ENCODE data around the gene NR2F1-AS1.

The NR2F1-AS1 gene

DNA sequence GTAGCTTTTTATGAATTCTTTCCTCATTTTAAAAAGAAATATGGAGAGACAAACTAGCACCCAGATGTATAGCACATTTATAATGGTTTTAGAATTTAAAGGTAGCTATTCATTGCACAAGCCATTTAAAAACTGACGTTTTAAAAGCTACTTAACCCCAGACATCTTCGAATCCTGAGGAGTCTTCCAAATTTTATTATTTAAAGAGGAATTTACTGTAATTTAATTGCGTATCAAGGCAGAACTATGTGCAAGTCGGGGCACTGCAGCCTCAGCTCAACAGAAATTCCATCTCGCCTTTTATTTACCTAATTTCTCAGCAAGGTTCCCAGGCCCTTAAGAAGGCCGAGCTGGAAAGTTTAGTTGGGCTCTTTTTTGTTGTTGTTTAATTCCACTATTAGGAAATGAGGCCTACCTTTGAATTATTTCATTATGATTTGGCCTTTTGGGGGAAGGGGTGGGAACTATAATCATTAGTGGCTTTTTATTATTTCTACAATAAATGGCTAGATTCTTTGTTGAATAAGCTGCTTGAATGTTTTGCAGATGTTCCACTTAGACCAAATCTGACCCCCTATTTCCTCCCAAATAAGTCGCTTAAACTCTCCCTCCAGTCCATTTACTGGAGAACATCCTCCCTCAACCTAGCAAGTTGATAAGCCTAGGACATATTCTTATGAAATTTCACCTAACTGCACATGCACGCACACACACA lies 22.2 kb upstream of the NR2F1-AS1 start:
- no peak for DNase-seq (ENCODE audit: low read depth)

DNA sequence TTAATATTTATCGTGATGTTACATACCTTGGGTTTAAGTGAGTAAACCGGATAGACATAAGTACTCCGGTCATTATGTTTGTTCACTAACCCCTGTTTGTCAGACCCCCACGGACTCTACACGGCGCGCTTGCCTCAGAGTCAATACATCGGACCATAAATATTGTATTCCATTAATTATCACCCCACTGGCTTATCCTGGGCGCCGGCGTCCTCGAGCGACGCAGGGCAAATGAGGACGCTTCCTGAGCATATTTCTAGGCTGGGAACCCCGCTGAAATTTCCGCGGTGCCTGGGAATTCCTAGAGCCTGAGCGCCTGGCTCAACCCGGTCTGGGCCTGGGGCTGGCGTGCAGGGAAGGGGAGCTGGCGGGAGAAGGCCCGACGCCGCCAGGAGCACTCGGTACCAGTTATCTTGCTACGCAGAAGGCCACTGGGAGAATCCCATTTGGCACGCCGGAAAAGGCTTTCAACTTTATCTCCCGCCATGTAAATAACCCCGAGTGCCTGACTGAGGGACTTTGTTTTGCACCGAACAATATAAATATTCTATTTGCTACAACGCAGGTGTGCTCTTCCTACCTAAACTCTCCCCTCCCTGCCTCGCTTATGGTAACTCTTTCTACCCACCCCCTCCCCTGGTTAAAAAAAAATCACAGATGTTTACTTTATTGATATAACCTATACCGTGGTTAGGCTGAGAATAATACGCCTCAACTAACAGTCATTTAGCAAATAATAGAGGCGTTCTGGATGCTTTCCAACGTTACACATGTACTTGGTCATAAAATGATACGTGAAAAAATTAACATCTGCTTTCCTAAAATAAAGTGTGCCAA lies 21.4 kb upstream of the NR2F1-AS1 start:
- DNase-seq (ENCODE audit: low read depth) = no peak

- no peak for DNase-seq (ENCODE audit: low read depth)
Measured at GRCh38 chr5:93601802-93602155, 20.8 kb upstream of the NR2F1-AS1 start.

DNA sequence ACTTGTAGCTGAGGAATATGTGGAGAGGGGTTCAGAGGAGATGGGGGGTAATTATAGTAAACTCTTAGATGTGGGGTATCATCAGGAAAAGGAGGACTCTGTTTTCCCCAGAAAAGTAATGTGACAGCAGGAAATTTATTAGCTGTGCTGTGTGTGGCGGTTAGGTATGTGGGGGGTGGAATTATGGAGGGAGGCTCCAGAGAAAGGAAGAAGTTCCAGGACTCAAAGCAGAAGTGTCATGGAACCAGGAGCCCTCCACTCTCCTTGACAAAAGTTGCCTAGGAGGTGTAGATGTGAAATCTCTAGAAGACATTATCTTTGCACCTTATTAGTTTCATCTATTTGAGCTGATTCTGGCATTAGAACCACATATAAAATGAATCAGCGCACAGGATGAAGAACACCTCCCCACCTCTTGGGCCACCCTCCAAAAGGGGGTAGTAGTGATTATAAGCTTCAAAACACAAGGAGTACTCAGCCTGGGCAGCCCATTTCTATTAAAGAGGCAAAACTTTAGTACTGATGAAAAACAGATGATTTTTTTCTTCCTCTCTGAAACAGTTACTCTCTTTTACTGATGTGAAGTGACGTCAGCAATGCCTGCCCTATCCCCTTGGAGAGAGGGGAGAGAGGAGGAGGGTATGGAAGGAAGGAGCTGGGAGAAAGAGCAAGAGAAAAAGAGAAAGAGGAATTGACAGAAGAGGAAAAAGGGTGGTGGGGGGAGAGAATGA lies 20.2 kb upstream of the NR2F1-AS1 start:
- peak; percentile 29 for DNase-seq (ENCODE audit: low read depth)

DNA sequence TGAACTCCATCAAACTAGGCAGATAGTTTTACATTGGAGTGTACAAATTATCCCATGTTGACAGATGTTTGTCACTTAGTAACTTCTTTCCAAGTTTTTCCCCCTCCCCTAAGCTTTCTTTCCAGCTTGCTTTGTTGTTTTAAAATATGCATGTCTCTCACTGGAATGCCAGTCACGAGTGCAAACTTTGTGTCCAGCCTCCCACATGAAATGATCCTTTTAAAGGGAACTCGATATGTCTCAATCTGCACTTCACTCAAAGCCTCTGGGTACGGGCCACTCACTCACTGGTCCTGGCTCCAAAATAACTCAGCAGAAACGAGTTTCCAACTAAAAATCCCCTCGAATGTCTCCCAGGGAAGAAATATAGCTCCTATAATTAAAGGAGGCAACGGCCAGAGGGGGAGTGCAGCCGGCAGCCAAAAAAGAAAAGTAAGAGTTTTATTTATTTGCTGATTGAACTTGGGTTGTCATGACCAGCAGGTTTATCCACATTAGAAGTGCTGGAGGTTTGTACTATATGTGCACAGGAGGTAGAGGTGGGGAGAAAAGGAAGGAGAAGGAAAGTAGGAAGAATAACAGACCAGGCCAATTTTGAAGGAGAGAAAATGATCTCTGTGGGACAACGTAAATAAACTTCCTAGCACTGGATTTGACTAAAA lies 19.5 kb upstream of the NR2F1-AS1 start:
- no peak for DNase-seq (ENCODE audit: low read depth)

- no peak for DNase-seq (ENCODE audit: low read depth)
Measured at GRCh38 chr5:93599399-93600120, 18.5 kb upstream of the NR2F1-AS1 start.

DNA sequence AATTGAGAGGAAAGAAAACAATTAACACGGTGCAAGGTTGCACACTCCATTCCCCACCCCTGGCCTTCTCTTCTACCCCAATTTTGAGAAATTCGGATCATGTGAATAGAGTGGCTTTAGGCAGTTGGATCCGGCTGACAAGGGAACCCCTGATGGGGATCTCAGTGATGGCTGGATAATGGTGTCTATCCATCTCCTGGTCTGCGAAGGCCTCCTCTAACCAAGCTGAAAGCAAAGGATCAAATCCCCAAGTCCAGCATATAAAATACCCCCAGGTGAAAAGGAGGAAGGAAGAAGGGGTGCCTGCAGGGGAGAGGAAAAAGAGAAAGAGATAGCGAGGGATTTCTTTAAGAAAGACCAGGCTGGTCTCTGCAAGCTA lies 18.0 kb upstream of the NR2F1-AS1 start:
- no peak for DNase-seq (ENCODE audit: low read depth)

DNA sequence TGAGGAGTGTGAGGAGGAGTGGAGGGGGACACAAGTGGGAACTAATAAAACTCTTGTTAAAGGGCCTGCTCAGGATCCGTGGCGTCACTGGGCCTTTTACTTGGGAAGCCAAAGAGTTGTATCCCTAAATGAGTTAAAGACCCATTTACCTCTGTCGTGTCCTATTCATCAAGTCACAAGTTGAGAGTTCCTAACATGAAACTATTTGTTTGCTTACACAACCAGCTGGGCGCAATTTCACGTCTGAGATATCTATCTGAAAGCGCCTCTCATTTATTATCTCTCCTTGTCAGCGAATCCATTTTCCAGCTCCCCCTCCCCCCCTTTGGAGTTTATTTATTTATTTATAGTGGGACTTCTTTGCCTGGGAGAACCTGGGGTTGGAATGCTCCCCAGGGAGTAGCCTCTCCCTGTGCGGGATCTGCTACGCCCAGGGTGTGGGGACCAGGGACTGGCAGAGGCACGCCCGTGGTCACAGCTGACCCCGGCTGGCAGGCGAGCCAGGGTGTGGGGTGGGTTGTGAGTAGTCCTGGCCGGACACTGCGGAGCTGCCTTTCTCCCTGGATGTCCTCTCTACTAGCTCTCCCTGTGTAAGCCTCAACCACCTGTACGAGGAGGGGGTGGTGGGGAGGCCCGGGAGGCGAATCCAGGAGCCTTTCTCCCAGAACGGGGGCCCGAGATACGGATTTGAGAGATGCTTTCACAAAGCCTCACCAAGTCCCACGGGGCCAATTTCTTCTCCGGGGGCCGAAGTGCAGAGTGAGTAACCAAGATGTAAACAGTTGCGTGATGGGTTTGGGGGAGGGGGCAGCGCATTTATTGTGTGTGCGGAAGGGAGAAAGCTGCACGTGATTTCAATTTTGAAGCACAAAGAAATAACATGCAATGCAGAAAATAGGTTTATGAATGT lies 17.3 kb upstream of the NR2F1-AS1 start:
- no peak for DNase-seq (ENCODE audit: low read depth)

DNA sequence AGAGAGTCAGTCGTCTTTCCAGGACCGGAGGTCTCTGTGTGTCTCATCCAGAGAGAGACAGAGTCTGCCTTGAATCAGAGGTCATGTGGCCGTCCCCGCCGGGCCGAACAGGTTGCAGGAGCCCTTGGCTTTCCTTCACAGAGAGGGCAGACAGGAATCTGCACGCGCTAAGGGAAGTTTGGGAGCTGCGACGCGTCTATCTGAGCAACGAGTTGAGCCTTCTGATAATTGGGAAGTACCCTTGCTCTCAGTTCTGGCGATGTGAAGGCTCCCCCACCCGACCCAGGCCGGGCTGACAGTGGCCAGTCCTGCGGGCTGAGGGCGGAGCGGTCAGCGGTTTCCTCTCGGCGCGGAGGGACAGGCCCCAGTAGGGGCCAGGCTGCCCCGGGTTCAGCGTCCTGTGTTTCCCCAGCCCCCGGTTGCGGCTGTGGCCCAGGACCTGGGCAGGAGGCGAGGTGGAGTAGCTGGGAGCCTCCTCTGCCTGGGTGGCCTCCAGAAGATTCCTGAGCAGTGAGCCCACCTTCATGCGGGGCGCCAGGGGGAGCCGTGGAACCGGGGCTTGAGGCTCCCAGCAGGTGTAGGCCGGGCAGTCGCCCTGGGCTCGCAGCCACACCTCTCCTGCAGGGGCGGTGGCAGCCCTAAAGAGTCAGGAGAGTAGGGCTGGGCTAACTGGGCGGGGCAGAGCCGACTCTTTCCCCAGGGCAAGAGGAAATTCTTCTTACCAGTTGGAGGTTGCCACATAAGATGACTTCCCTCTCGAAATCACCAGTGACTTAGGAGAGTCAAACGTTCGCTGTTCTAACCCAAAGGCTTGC lies 15.9 kb upstream of the NR2F1-AS1 start:
- DNase-seq (ENCODE audit: low read depth) = no peak

DNA sequence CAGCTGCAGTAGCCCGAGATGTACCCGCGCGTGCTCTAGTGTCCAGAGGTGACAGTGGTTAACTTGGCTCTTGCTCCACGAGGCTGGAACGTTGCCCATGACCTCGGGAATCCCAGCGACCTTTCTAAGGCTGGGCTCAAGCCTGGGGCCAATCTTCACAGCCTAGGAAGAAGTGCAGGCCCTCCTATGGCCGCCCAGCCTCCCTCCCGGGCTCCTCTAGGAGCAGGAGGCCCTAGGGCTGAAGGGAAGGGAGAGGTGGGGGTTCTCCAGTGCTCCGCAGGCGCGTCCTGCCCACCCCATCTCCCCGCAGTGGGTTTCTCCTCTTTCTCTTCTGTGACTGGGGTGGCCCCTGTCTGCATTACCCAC lies 15.3 kb upstream of the NR2F1-AS1 start:
- DNase-seq (ENCODE audit: low read depth) = no peak

GRCh38 chr5:93595420-93596147 lies 14.6 kb upstream of the NR2F1-AS1 start:
- no peak for DNase-seq (ENCODE audit: low read depth)

DNA sequence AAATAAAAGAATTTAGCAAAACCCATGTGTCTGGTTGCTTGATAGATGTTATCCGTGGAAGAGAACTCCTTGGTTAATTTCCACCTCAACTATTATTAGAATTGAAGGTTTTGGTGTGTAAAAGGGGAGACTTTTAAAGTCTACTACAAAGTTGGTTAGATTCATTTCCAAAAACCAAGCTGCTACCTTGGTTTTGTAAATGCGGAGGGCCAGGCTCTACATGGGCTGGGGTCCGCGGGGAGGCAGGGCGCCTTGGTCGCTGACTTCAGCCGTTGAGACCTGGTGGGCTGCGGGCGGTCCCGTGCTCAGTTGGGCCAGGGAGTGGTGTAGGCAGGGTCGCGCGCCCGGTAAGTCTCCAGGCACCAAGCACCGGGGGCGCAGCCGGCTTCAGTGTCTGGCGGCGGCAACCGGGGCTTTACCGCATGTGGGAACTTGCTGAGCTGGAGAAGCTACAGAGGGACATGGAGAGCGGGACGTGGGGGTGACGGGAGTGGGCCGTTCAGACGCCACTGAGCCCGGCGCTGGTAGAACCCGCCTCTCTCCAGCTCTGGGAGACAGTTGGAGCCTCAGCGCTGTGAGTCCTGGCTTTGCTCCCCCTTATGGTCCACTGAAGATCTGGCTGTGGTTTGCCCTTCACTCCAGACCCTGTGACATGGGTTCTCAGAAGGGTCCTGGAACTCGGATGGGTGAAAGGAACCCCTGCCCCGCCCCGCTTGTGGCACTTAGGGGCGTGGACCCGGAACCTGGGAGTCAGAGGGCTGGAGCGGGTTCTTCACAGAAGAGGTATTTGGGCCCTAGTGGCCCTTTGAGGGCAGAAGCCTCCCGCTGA lies 13.8 kb upstream of the NR2F1-AS1 start:
- DNase-seq (ENCODE audit: low read depth) = no peak

GRCh38 chr5:93593476-93594131 lies 12.6 kb upstream of the NR2F1-AS1 start:
- no peak for DNase-seq (ENCODE audit: low read depth)

GRCh38 chr5:93592883-93593282 lies 11.9 kb upstream of the NR2F1-AS1 start:
- DNase-seq (ENCODE audit: low read depth) = no peak

GRCh38 chr5:93591323-93591945 lies 10.4 kb upstream of the NR2F1-AS1 start:
- no peak for DNase-seq (ENCODE audit: low read depth)

- DNase-seq (ENCODE audit: low read depth) = no peak
Measured at GRCh38 chr5:93590493-93590892, 9.5 kb upstream of the NR2F1-AS1 start.

- DNase-seq (ENCODE audit: low read depth) = no peak
Measured at GRCh38 chr5:93589829-93590215, 8.8 kb upstream of the NR2F1-AS1 start.

Data from EH (cell line).